ENCODE measurements around the gene TFIP11.

TFIP11 gene

GRCh38 chr22:26536056-26536761 lies 23.9 kb upstream of the TFIP11 start:
- Histone ChIP-seq H3K4me3 (ENCODE audit: low read length) (no peak overlapping the region), H2AFZ (ENCODE audit: low read depth, low read length) (no peak overlapping the region), H3K27me3 (ENCODE audit: low read depth, low read length) (no peaks in the 10 kb centered on the region), H3K27ac (ENCODE audit: low read length) (no peak overlapping the region), H3K9me3 (ENCODE audit: insufficient read depth, low read length) (no peaks in the 10 kb centered on the region), H3K36me3 (replicated peaks; ENCODE audit: low read depth, low read length) (no peaks in the 10 kb centered on the region), H4K20me1 (ENCODE audit: insufficient read depth, low read length) (no peaks in the 10 kb centered on the region), H3K9ac (ENCODE audit: low read length) (no peak overlapping the region), H3K4me2 (ENCODE audit: low read length) (no peak overlapping the region), H3K4me1 (ENCODE audit: low read length) (peaks cover 45% of the 10 kb centered on the region), H3K79me2 (ENCODE audit: low read length) (no peaks in the 10 kb centered on the region)
- TF ChIP-seq EZH2phosphoT487 (IDR thresholded peaks at IDR 0.05; ENCODE audit: low read depth) (no peak), CTCF (IDR thresholded peaks at IDR 0.05; ENCODE audit: low read depth, low read length) (no peak)

- H3K9ac ChIP-seq (ENCODE audit: low read length): no peak overlapping the region
- TF ChIP-seq EZH2phosphoT487 (IDR thresholded peaks at IDR 0.05; ENCODE audit: low read depth): no peak
- no peak for TF ChIP-seq CTCF (IDR thresholded peaks at IDR 0.05; ENCODE audit: low read depth, low read length)
- peak overlapping the region; percentile 65; the same call in 1 of the 2 replicates for H3K4me2 ChIP-seq (ENCODE audit: low read length)
- H3K4me1 ChIP-seq (ENCODE audit: low read length): peaks cover 49% of the 10 kb centered on the region
- H3K36me3 ChIP-seq (replicated peaks; ENCODE audit: low read depth, low read length): no peaks in the 10 kb centered on the region
- no peaks in the 10 kb centered on the region for H3K9me3 ChIP-seq (ENCODE audit: insufficient read depth, low read length)
- no peaks in the 10 kb centered on the region for H3K27me3 ChIP-seq (ENCODE audit: low read depth, low read length)
- no peak overlapping the region for H3K4me3 ChIP-seq (ENCODE audit: low read length)
- H4K20me1 ChIP-seq (ENCODE audit: insufficient read depth, low read length): no peaks in the 10 kb centered on the region
- H3K79me2 ChIP-seq (ENCODE audit: low read length): no peaks in the 10 kb centered on the region
- peak overlapping the region; percentile 63 for H3K27ac ChIP-seq (ENCODE audit: low read length)
- 0 out of 2 replicates have a peak overlapping the region, but pooled peaks have one; percentile 56 for H2AFZ ChIP-seq (ENCODE audit: low read depth, low read length)
Measured at GRCh38 chr22:26535603-26535908, 23.3 kb upstream of the TFIP11 start.

GRCh38 chr22:26534874-26535602 lies 22.8 kb upstream of the TFIP11 start:
- Histone ChIP-seq H3K79me2 (ENCODE audit: low read length) (no peaks in the 10 kb centered on the region), H2AFZ (ENCODE audit: low read depth, low read length) (peak overlapping the region; percentile 56), H3K9me3 (ENCODE audit: insufficient read depth, low read length) (no peaks in the 10 kb centered on the region)

More at GRCh38 chr22:26534874-26535602, 22.8 kb upstream of the TFIP11 start:
- Histone ChIP-seq H3K4me3 (ENCODE audit: low read length) (peak overlapping the region; percentile 40), H3K36me3 (replicated peaks; ENCODE audit: low read depth, low read length) (no peaks in the 10 kb centered on the region), H3K27me3 (ENCODE audit: low read depth, low read length) (no peaks in the 10 kb centered on the region), H3K4me2 (ENCODE audit: low read length) (peak overlapping the region; percentile 65), H3K9ac (ENCODE audit: low read length) (peak overlapping the region; percentile 44), H4K20me1 (ENCODE audit: insufficient read depth, low read length) (no peaks in the 10 kb centered on the region), H3K4me1 (ENCODE audit: low read length) (peaks cover 49% of the 10 kb centered on the region), H3K27ac (ENCODE audit: low read length) (peak overlapping the region; percentile 63)
- TF ChIP-seq EZH2phosphoT487 (IDR thresholded peaks at IDR 0.05; ENCODE audit: low read depth) (no peak), CTCF (IDR thresholded peaks at IDR 0.05; ENCODE audit: low read depth, low read length) (no peak)

Data from OCI-LY3 (cell line).